Fibroblast of villous mesenchyme (primary cell): ENCODE measurements around the gene R3HDM4. TPM values are rescaled to one million over a fixed set of nuclear protein-coding genes. Genes with fewer than 3 reads are reported as not detected.
A peak's percentile ranks its signal among the peaks of the same experiment; 100 is the strongest.

Experiments used
- DNase-seq: peaks from one replicate; pipeline ENCODE4 v3.0.0-alpha.2; 2010; ENCODE audit warnings: low read depth
- H3K4me3 ChIP-seq: 2 replicates; pipeline ENCODE4 v1.5.1; 2011; ENCODE audit warnings: low read depth, mild to moderate bottlenecking, low read length
- total RNA-seq: library from RNA; depleted of rRNA; stranded (reverse); fragments of >200 nt; gene quantifications from 2 replicates; pipeline ENCODE4 v1.2.3, GENCODE V29; 2012
- TF ChIP-seq, protein P1 (sequence below): IDR thresholded peaks from 2 replicates; pipeline ENCODE4 v1.5.1; 2012; ENCODE audit warnings: low read depth, mild to moderate bottlenecking, low read length; ENCODE audit not compliant: insufficient read depth

Gene R3HDM4
- total RNA-seq, 1 donor, result 26.3 TPM

- TF ChIP-seq, protein P1, sequence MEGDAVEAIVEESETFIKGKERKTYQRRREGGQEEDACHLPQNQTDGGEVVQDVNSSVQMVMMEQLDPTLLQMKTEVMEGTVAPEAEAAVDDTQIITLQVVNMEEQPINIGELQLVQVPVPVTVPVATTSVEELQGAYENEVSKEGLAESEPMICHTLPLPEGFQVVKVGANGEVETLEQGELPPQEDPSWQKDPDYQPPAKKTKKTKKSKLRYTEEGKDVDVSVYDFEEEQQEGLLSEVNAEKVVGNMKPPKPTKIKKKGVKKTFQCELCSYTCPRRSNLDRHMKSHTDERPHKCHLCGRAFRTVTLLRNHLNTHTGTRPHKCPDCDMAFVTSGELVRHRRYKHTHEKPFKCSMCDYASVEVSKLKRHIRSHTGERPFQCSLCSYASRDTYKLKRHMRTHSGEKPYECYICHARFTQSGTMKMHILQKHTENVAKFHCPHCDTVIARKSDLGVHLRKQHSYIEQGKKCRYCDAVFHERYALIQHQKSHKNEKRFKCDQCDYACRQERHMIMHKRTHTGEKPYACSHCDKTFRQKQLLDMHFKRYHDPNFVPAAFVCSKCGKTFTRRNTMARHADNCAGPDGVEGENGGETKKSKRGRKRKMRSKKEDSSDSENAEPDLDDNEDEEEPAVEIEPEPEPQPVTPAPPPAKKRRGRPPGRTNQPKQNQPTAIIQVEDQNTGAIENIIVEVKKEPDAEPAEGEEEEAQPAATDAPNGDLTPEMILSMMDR, result no peak
- no peak overlapping the region for H3K4me3 ChIP-seq
- no peak for DNase-seq
Measured at GRCh38 chr19:867301-867793, 45.7 kb downstream of the R3HDM4 start.

DNA sequence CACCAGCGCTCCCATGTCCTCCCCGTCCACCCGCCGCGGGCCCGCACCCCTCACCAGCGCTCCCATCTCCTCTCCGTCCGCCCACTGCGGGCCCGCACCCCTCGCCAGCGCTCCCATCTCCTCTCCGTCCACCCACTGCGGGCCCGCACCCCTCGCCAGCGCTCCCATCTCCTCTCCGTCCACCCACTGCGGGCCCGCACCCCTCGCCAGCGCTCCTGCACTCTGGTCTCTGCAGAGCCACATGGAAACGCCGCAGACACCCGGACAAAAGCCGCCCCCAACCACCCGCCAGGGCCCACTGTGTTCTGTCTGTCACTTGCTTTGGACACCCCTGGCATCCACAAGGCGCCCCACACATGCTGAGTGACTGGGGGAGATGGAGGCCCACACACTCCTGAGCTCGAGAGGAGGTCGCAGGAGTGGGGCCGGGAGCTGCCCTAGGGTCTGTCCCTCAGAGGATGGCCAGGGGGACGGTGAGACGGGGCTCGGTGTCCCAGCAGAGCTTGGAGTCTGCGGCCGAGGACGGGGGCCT lies 46.2 kb downstream of the R3HDM4 start:
- no peak for DNase-seq
- no peak overlapping the region for H3K4me3 ChIP-seq
- TF ChIP-seq, protein P1, result no peak

GRCh38 chr19:863315-863620 lies 49.8 kb downstream of the R3HDM4 start:
- H3K4me3 ChIP-seq, result no peak overlapping the region
- no peak for DNase-seq
- TF ChIP-seq, protein P1, result no peak

- no peak overlapping the region for H3K4me3 ChIP-seq
- peak; percentile 60 for DNase-seq
- TF ChIP-seq, protein P1, result no peak
Measured at GRCh38 chr19:862581-863314, 50.3 kb downstream of the R3HDM4 start.

GRCh38 chr19:861756-862580 lies 51.1 kb downstream of the R3HDM4 start:
- TF ChIP-seq, protein P1, result no peak
- no peak for DNase-seq
- H3K4me3 ChIP-seq, result no peak overlapping the region

DNA sequence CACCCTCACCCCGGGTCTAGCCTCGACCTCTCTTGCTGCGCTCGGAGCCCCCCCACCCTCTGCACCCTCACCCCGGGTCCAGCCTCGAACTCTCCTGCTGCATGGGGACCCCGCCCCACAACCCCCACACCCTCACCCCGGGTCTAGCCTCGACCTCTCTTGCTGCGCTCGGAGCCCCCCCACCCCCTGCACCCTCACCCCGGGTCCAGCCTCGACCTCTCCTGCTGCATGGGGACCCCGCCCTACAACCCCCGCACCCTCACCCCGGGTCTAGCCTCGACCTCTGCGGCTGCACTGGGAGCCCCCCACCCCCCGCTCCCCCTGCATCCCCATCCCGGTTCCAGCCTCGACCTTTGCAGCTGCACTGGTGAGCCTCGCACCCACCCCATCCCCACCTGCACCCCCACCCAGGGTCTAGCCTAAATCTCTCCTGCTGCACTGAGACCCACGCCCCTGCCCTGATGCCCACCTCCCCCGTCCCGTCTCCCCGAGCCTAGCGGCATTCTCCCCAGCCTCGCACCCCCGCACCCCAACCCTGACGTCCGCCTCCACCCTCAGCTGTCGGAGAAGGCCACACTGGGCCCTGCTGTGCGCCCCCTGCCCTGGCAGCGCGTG lies 51.8 kb downstream of the R3HDM4 start:
- H3K4me3 ChIP-seq, result peak overlapping the region; percentile 56
- DNase-seq, result no peak
- TF ChIP-seq, protein P1, result no peak
